GM12878 (cell line): ENCODE data around the gene CXCL9. TPM values are rescaled to one million over a fixed set of nuclear protein-coding genes. Genes with fewer than 3 reads are reported as not detected.
"Not testable (repeated sequence)": the region's sequence is repeated elsewhere in the genome, so short reads cannot be mapped to it uniquely, and the experiment has no call there.

Experiments
- ATAC-seq: fragments of 200-7000 bp; cut with Tn5 transposase; 3 replicates; pipeline ENCODE4 v1.9.1; 2020; ENCODE audit warnings: mild to moderate bottlenecking, moderate library complexity
- BruUV-seq: library from RNA; stranded (reverse); fragments of 400-500 nt; replicated peaks from 2 replicates; lab custom pipeline; 2021; lab: Mats Ljungman, UMichigan
- CTCF ChIA-PET: fragments of 300-600 bp; sonication (Branson Sonifier 250); formaldehyde crosslinking; extraction: SDS; loops from one replicate; lab custom pipeline; 2021; ENCODE audit warnings: inconsistent platforms; lab: Yijun Ruan, JAX
- POLR2A ChIA-PET: fragments of 350-600 bp; formaldehyde crosslinking; extraction: SDS; loops from one replicate; lab custom pipeline; 2021; ENCODE audit warnings: inconsistent platforms; lab: Charles Lee
- RAD21 ChIA-PET: fragments of 300-600 bp; sonication (Branson Sonifier 250); formaldehyde crosslinking; loops from one replicate; lab custom pipeline; 2023; ENCODE audit warnings: antibody characterized with exemption; ENCODE audit not compliant: unreplicated experiment; lab: Charles Lee
- SMC1A ChIA-PET: fragments of 300-600 bp; sonication (Branson Sonifier 250); formaldehyde crosslinking; loops from one replicate; lab custom pipeline; 2023; ENCODE audit not compliant: unreplicated experiment, uncharacterized antibody; lab: Charles Lee
- DNase-seq: peaks from one replicate; pipeline ENCODE4 v3.0.0-alpha.2; 2011; ENCODE audit warnings: low read depth, low spot score
- FAIRE-seq: peaks from 3 replicates; lab custom pipeline; 2011; peaks lifted over from hg19 to GRCh38; lab: Jason Lieb, UNC
- H2AFZ ChIP-seq: 2 replicates; pipeline ENCODE4 v1.6.0; 2011; ENCODE audit warnings: low read depth, low read length, control low read depth; ENCODE audit not compliant: control insufficient read depth
- H3K27ac ChIP-seq: 2 replicates; pipeline ENCODE4 v1.5.1; 2011; ENCODE audit warnings: control low read depth; ENCODE audit not compliant: control insufficient read depth, insufficient read depth
- H3K27me3 ChIP-seq, 2 experiments: replicated peaks in 1 of 2; 2 replicates each; pipeline versions ENCODE4 v1.6.0 to v1.6.1; 2011; ENCODE audit warnings: low read length in 1 of 2; ENCODE audit not compliant: control insufficient read depth in 2 of 2, insufficient read depth in 2 of 2
- H3K36me3 ChIP-seq, 2 experiments: 2 replicates each; pipeline ENCODE4 v1.5.1; 2011; ENCODE audit warnings: low read length in 1 of 2; ENCODE audit not compliant: control insufficient read depth in 2 of 2, insufficient read depth in 2 of 2
- H3K4me1 ChIP-seq: 2 replicates; pipeline ENCODE4 v1.6.1; 2011; ENCODE audit warnings: mild to moderate bottlenecking, low read length, moderate library complexity, mixed read lengths; ENCODE audit not compliant: control insufficient read depth, insufficient read depth
- H3K4me2 ChIP-seq: 2 replicates; pipeline ENCODE4 v1.6.0; 2011; ENCODE audit warnings: control low read depth; ENCODE audit not compliant: control insufficient read depth, insufficient read depth
- H3K4me3 ChIP-seq: fragments of 200-600 bp; sonication (generic); 2 replicates; pipeline ENCODE4 v1.5.1; 2016
- H3K79me2 ChIP-seq: 2 replicates; pipeline ENCODE4 v1.6.0; 2011; ENCODE audit warnings: low read length; ENCODE audit not compliant: control insufficient read depth, insufficient read depth
- H3K9ac ChIP-seq: 2 replicates; pipeline ENCODE4 v1.8.0; 2011; ENCODE audit warnings: low read length, control low read depth, mixed read lengths; ENCODE audit not compliant: control insufficient read depth, insufficient read depth
- H3K9me3 ChIP-seq: replicated peaks from 3 replicates; pipeline ENCODE4 v1.5.1; 2011; ENCODE audit warnings: mild to moderate bottlenecking, low read length; ENCODE audit not compliant: control insufficient read depth, insufficient read depth
- H4K20me1 ChIP-seq: 2 replicates; pipeline ENCODE4 v1.6.0; 2011; ENCODE audit not compliant: control insufficient read depth, insufficient read depth
- ATF7 ChIP-seq: fragments of 450-650 bp; IDR thresholded peaks from 2 replicates; pipeline ENCODE4 v1.6.1; 2016; ENCODE audit warnings: low read depth, mild to moderate bottlenecking
- CBFB ChIP-seq: IDR thresholded peaks from 2 replicates; pipeline ENCODE4 v1.6.1; 2016; ENCODE audit warnings: antibody characterized with exemption, low read depth
- IKZF2 ChIP-seq, 2 experiments: fragments of 450-650 bp; IDR thresholded peaks; 2 replicates each; pipeline ENCODE4 v1.6.1; 2017; ENCODE audit warnings: mild to moderate bottlenecking in 2 of 2, moderate library complexity in 2 of 2
- KLF5 ChIP-seq: fragments of 450-650 bp; IDR thresholded peaks from 2 replicates; pipeline ENCODE4 v1.6.1; 2014; ENCODE audit warnings: mild to moderate bottlenecking; ENCODE audit not compliant: partially characterized antibody
- POLR2AphosphoS5 ChIP-seq: IDR thresholded peaks from 2 replicates; pipeline ENCODE4 v1.6.1; 2011; ENCODE audit warnings: mild to moderate bottlenecking, low read length, inconsistent platforms
- RFX5 ChIP-seq: IDR thresholded peaks from 2 replicates; pipeline ENCODE4 v1.6.1; 2011; ENCODE audit warnings: low read depth, low read length, improper control_type of control experiment
- TCF3 ChIP-seq: IDR thresholded peaks from 2 replicates; pipeline ENCODE4 v1.6.1; 2012; ENCODE audit warnings: low read depth, mild to moderate bottlenecking, low read length, borderline replicate concordance; ENCODE audit not compliant: insufficient read depth
- YY1 ChIP-seq: IDR thresholded peaks from 2 replicates; pipeline ENCODE4 v1.6.1; 2011; ENCODE audit warnings: low read depth, mild to moderate bottlenecking, low read length
- WGBS: methylation state at CpG from one replicate; pipeline ENCODE4 v1.1.6; 2016; ENCODE audit warnings: low lambda C conversion rate; ENCODE audit not compliant: insufficient replicate concordance, insufficient coverage; ENCODE audit errors: missing lambda C conversion rate; 5-methylcytosine and 5-hydroxymethylcytosine counted together
- in situ Hi-C: fragments of 300-500 bp; cut with MboI; formaldehyde crosslinking; loops from 9 replicates; pipeline ENCODE4 v1.14.3; 2018; ENCODE audit warnings: mixed read lengths
- intact Hi-C: fragments of 100-400 bp; cut with micrococcal nuclease; formaldehyde crosslinking; loops from one replicate; pipeline ENCODE4 v1.14.2; 2022; ENCODE audit not compliant: unreplicated experiment
- polyA plus RNA-seq, 11 experiments: library from polyadenylated mRNA; depleted of rRNA in 4 of 11; unstranded in 6 of 11; stranded (reverse) in 5 of 11; fragments of >200 nt; fragmentation: Nextera tagmentation in 4 of 11; fragmentation: Illumina TruSeq in 1 of 11; extraction: Ambion mirVana in 4 of 11; extraction: Trizol in 1 of 11; gene quantifications; 1 replicate in 1 of 11; 2 replicates in 10 of 11; pipeline versions ENCODE4 v1.2.1 to v1.2.3, GENCODE V29; 2011 to 2016; ENCODE audit warnings: inconsistent platforms in 2 of 11, missing spikeins in 2 of 11, low read depth in 1 of 11
- total RNA-seq, 4 experiments: library from RNA; depleted of rRNA in 3 of 4; stranded (reverse); fragments of >200 nt in 3 of 4; fragmentation: Illumina TruSeq in 1 of 4; extraction: Trizol in 1 of 4; gene quantifications; 2 replicates each; pipeline versions ENCODE4 v1.2.1 to v1.2.3, GENCODE V29; 2013 to 2021
- TF ChIP-seq, protein P1 (sequence below): fragments of 450-650 bp; IDR thresholded peaks from 2 replicates; pipeline ENCODE4 v1.6.1; 2018; ENCODE audit warnings: borderline replicate concordance, mild to moderate bottlenecking; ENCODE audit not compliant: partially characterized antibody

Gene CXCL9
- total and polyA plus RNA-seq, 10 of the 15 experiments (the other 5 are each of a cell fraction or from before 2014, with no cell fraction given) = 0.03 to 0.46 (median 0.22) TPM; not detected in 1

GRCh38 chr4:76053730-76054129 lies 46.4 kb upstream of the CXCL9 start:
- H3K4me1 ChIP-seq = peaks cover 27% of the 10 kb centered on the region
- SMC1A ChIA-PET = interaction anchor here (0.8 to 2.9 kb wide), 12 partner anchors 9 to 140 kb away, joined by 3 to 26 read pairs (median 4); partner anchors contain the start of gene CXCL10
- no peaks in the 10 kb centered on the region for H4K20me1 ChIP-seq
- POLR2A ChIA-PET = interaction anchor here (0.6 to 1.6 kb wide), 6 partner anchors 8 to 412 kb away, joined by 3 to 5 read pairs (median 4); no protein-coding TSS in a partner anchor
- no peak for TF ChIP-seq POLR2AphosphoS5
- TF ChIP-seq YY1 = no peak
- TF ChIP-seq KLF5 = no peak
- no peak for TF ChIP-seq RFX5
- no peak for TF ChIP-seq CBFB
- no peak for TF ChIP-seq TCF3
- no peak for TF ChIP-seq IKZF2 (IDR thresholded peaks at IDR 0.05)
- no peak for TF ChIP-seq ATF7
- TF ChIP-seq, protein P1, sequence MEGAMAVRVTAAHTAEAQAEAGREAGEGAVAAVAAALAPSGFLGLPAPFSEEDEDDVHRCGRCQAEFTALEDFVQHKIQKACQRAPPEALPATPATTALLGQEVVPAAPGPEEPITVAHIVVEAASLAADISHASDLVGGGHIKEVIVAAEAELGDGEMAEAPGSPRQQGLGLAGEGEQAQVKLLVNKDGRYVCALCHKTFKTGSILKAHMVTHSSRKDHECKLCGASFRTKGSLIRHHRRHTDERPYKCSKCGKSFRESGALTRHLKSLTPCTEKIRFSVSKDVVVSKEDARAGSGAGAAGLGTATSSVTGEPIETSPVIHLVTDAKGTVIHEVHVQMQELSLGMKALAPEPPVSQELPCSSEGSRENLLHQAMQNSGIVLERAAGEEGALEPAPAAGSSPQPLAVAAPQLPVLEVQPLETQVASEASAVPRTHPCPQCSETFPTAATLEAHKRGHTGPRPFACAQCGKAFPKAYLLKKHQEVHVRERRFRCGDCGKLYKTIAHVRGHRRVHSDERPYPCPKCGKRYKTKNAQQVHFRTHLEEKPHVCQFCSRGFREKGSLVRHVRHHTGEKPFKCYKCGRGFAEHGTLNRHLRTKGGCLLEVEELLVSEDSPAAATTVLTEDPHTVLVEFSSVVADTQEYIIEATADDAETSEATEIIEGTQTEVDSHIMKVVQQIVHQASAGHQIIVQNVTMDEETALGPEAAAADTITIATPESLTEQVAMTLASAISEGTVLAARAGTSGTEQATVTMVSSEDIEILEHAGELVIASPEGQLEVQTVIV = no peak
- FAIRE-seq (no peak), ATAC-seq (no peak), DNase-seq (no peak)
- WGBS = 31% methylated on average over 4 of the region's 4 CpGs
- CTCF ChIA-PET = interaction anchor here (0.5 to 4.1 kb wide), 12 partner anchors 8 to 872 kb away, joined by 3 to 46 read pairs (median 7); partner anchors contain the start of gene CXCL11
- H3K9me3 ChIP-seq = no peaks in the 10 kb centered on the region
- no peak overlapping the region for H3K9ac ChIP-seq
- H3K79me2 ChIP-seq = no peaks in the 10 kb centered on the region
- in situ Hi-C loops = no loop called here
- RAD21 ChIA-PET = interaction anchor here (1.9 to 3.2 kb wide), 4 partner anchors 9 to 57 kb away, joined by 5 to 24 read pairs (median 10); no protein-coding TSS in a partner anchor
- no peak overlapping the region for H2AFZ ChIP-seq
- intact Hi-C loops = no loop called here
- H3K4me2 ChIP-seq = no peak overlapping the region
- H3K27me3 ChIP-seq = peaks cover 0 to 2% of the 10 kb centered on the region in 2 experiments; a peak in 2 of 4 replicates
- H3K27ac ChIP-seq = no peak overlapping the region
- no peaks in the 10 kb centered on the region for H3K36me3 ChIP-seq
- H3K4me3 ChIP-seq = no peak overlapping the region
- BruUV-seq = no TSS peak

DNA sequence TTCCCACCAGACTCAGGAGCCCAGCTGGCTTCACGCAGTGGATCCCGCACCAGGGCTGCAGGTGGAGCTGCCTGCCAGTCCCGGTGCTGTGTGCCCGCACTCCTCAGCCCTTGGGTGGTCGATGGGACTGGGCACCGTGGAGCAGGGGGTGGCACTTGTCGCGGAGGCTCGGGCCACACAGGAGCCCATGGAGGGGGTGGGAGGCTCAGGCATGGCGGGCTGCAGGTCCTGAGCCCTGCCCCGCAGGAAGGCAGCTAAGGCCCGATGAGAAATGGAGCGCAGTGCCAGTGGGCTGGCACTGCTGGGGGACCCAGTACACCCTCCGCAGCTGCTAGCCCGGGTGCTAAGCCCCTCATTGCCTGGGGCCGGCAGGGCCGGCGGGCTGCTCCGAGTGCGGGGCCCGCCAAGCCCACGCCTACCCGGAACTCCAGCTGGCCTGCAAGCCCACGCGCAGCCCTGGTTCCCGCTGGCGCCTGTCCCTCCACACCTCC lies 43.3 kb upstream of the CXCL9 start:
- POLR2A ChIA-PET, H3K27me3 ChIP-seq, H3K9me3 ChIP-seq, FAIRE-seq, H2AFZ ChIP-seq, intact Hi-C loops, H3K4me2 ChIP-seq, H3K36me3 ChIP-seq, H3K79me2 ChIP-seq, in situ Hi-C loops, H3K4me3 ChIP-seq, H4K20me1 ChIP-seq, RAD21 ChIA-PET, H3K9ac ChIP-seq, DNase-seq, ATAC-seq, H3K27ac ChIP-seq, BruUV-seq: not testable (repeated sequence)
- CTCF ChIA-PET = interaction anchor here (0.6 to 1.3 kb wide), 2 partner anchors 55 to 149 kb away, joined by 3 read pairs; no protein-coding TSS in a partner anchor
- 84% methylated on average over 25 of the region's 27 CpGs for WGBS
- SMC1A ChIA-PET = interaction anchor here (1.4 kb wide), 1 partner anchor 8 kb away, joined by 5 read pairs; no protein-coding TSS in a partner anchor
- peaks cover 13% of the 10 kb centered on the region for H3K4me1 ChIP-seq
